ENCODE measurements around the gene CGRRF1. TPM values are rescaled to one million over a fixed set of nuclear protein-coding genes. Genes with fewer than 3 reads are reported as not detected.

The CGRRF1 gene
- total RNA-seq, 1 experiment from 2014 or later, result 14.1 TPM

- H3K27me3 ChIP-seq (ENCODE audit: control insufficient read depth, insufficient read depth, low read length), result no peaks in the 10 kb centered on the region
- no peak overlapping the region for H3K27ac ChIP-seq (ENCODE audit: low read length)
- H3K4me3 ChIP-seq (ENCODE audit: low read depth in 2 of 2, low read length in 2 of 2), result no peak overlapping the region
- no peaks in the 10 kb centered on the region; the same call in 1 of the 2 replicates for H3K9me3 ChIP-seq (ENCODE audit: control insufficient read depth, insufficient read depth, low read depth, low read length)
- BruUV-seq (replicated peaks), result no TSS peak
- ATAC-seq (no peak), DNase-seq (ENCODE audit: low read depth, low spot score) (no peak)
- ChIA-PET CTCF (no interaction called here), POLR2A (no interaction called here)
- H3K36me3 ChIP-seq (ENCODE audit: control insufficient read depth, insufficient read depth, low read length), result no peaks in the 10 kb centered on the region
- peaks cover 12% of the 10 kb centered on the region for H3K4me1 ChIP-seq (ENCODE audit: control insufficient read depth, insufficient read depth, low read length)
- intact Hi-C loops (cut with micrococcal nuclease; ENCODE audit: unreplicated experiment) (no loop called here), in situ Hi-C loops (cut with HindIII; ENCODE audit: low pct_unique_long_range_greater_than_20kb, low sequenced_read_pairs) (no loop called here)
- no peak for TF ChIP-seq POLR2AphosphoS5 (IDR thresholded peaks at IDR 0.05; ENCODE audit: low read depth, low read length)
- TF ChIP-seq CTCF (IDR thresholded peaks at IDR 0.05), result no peak
- no peak for TF ChIP-seq REST (IDR thresholded peaks at IDR 0.05; ENCODE audit: insufficient read depth in 1 of 2, low read depth in 2 of 2, low read length in 1 of 2)
Measured at GRCh38 chr14:54574528-54574927, 64.8 kb downstream of the CGRRF1 start.

GRCh38 chr14:54577494-54577893, 67.8 kb downstream of the CGRRF1 start:
- Histone ChIP-seq H3K27ac (ENCODE audit: low read length) (no peak overlapping the region), H3K4me1 (ENCODE audit: control insufficient read depth, insufficient read depth, low read length) (no peaks in the 10 kb centered on the region), H3K27me3 (ENCODE audit: control insufficient read depth, insufficient read depth, low read length) (no peaks in the 10 kb centered on the region), H3K9me3 (ENCODE audit: control insufficient read depth, insufficient read depth, low read depth, low read length) (no peaks in the 10 kb centered on the region), H3K4me3 (ENCODE audit: low read depth in 2 of 2, low read length in 2 of 2) (no peak overlapping the region), H3K36me3 (ENCODE audit: control insufficient read depth, insufficient read depth, low read length) (no peaks in the 10 kb centered on the region)
- no TSS peak for BruUV-seq (replicated peaks)
- POLR2A ChIA-PET, result no interaction called here
- DNase-seq (ENCODE audit: low read depth, low spot score) (no peak), ATAC-seq (no peak)
- no peak for TF ChIP-seq CTCF (IDR thresholded peaks at IDR 0.05)
- TF ChIP-seq POLR2AphosphoS5 (IDR thresholded peaks at IDR 0.05; ENCODE audit: low read depth, low read length), result no peak
- TF ChIP-seq SIN3A (IDR thresholded peaks at IDR 0.05; ENCODE audit: borderline replicate concordance, insufficient read depth, low read depth, low read length), result no peak
- no peak for TF ChIP-seq REST (IDR thresholded peaks at IDR 0.05; ENCODE audit: insufficient read depth in 1 of 2, low read depth in 2 of 2, low read length in 1 of 2)
- TF ChIP-seq TCF7L2 (IDR thresholded peaks at IDR 0.05; ENCODE audit: low read depth, low read length), result no peak
- in situ Hi-C loops (cut with HindIII; ENCODE audit: low pct_unique_long_range_greater_than_20kb, low sequenced_read_pairs) (no loop called here), intact Hi-C loops (cut with micrococcal nuclease; ENCODE audit: unreplicated experiment) (no loop called here)
- CTCF ChIA-PET, result no interaction called here

Measured in Panc1 (cell line).